ENCODE measurements around the gene CRABP1. TPM values are rescaled to one million over a fixed set of nuclear protein-coding genes. Genes with fewer than 3 reads are reported as not detected.

The CRABP1 gene
- total RNA-seq, 1 donor from 2014 or later = not detected

DNA sequence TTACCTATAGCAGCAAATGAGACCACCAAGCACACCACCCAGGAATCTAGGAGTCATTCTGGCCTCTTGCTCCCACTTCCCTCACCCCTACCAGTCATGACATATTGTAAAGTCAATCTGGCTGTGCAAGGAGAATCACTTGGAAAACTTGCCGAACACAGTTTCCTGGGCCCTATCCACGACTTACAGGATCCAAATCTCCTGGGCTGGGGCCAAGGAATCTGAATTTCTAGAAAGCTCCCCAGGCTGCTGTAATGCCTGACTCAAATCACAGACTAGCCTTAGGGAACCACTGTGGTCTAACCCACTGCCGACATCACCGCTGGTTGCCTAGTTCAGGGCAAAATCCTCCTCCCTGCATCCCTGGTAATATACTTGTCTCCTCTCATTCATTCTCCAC, 4.2 kb upstream of the CRABP1 start:
- FAIRE-seq (no peak), DNase-seq (ENCODE audit: low read depth) (no peak)
- Histone ChIP-seq H3K4me3 (ENCODE audit: low read depth, low read length) (no peak overlapping the region), H3K36me3 (ENCODE audit: control insufficient read depth, insufficient read depth, low read length) (no peaks in the 10 kb centered on the region), H3K27me3 (ENCODE audit: control insufficient read depth, insufficient read depth, low read length) (peaks cover 28% of the 10 kb centered on the region)
- TF ChIP-seq, protein P1, sequence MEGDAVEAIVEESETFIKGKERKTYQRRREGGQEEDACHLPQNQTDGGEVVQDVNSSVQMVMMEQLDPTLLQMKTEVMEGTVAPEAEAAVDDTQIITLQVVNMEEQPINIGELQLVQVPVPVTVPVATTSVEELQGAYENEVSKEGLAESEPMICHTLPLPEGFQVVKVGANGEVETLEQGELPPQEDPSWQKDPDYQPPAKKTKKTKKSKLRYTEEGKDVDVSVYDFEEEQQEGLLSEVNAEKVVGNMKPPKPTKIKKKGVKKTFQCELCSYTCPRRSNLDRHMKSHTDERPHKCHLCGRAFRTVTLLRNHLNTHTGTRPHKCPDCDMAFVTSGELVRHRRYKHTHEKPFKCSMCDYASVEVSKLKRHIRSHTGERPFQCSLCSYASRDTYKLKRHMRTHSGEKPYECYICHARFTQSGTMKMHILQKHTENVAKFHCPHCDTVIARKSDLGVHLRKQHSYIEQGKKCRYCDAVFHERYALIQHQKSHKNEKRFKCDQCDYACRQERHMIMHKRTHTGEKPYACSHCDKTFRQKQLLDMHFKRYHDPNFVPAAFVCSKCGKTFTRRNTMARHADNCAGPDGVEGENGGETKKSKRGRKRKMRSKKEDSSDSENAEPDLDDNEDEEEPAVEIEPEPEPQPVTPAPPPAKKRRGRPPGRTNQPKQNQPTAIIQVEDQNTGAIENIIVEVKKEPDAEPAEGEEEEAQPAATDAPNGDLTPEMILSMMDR (IDR thresholded peaks at IDR 0.05; ENCODE audit: insufficient read depth, low read length, severe bottlenecking) = no peak

DNA sequence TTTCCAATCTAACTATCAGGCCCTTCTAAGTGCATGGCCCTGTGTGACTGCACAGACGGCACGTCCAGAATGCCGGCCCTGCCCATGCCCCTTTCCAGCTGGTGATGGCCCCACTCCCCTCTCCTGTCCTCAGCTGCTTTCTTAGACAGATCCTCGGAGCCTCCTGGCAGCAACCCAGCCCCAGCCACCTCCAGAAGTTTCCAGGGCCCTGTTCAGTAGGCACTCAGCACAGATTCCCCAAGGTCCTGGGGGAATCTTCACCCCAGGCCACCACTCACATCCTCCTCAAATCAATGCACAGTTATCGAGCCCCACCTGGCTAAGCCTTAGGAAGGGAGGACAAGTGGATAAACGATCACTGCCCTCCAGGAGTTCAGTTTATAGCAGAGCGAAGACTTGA, 1.4 kb upstream of the CRABP1 start:
- FAIRE-seq = no peak
- no peak for DNase-seq (ENCODE audit: low read depth)
- peaks cover 32% of the 10 kb centered on the region for H3K27me3 ChIP-seq (ENCODE audit: control insufficient read depth, insufficient read depth, low read length)
- H3K4me3 ChIP-seq (ENCODE audit: low read depth, low read length) = no peak overlapping the region
- H3K36me3 ChIP-seq (ENCODE audit: control insufficient read depth, insufficient read depth, low read length) = no peaks in the 10 kb centered on the region
- TF ChIP-seq, protein P1 (IDR thresholded peaks at IDR 0.05; ENCODE audit: insufficient read depth, low read length, severe bottlenecking) = no peak

DNA sequence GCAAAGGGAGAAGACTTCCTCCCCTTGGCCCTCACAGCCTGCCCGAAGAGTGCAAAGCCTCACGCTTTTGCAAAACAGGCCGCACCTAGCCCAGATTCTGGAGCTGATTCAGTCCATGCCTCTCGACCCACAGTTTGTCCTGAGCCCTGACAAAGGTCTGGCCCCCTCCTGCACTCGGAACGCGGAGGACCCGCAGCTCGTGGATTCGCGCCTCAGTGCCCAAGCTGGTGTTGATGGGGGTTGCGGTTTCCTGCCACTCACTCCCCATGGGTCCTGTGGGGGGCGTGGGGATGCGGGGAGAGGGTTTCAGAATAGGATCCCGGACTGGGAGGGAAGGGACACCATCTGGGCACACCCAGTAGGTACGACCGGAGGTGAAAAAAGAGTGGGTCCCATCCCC, 594 bp upstream of the CRABP1 start:
- Histone ChIP-seq H3K36me3 (ENCODE audit: control insufficient read depth, insufficient read depth, low read length) (no peaks in the 10 kb centered on the region), H3K27me3 (ENCODE audit: control insufficient read depth, insufficient read depth, low read length) (peaks cover 32% of the 10 kb centered on the region), H3K4me3 (ENCODE audit: low read depth, low read length) (no peak overlapping the region)
- TF ChIP-seq, protein P1 (IDR thresholded peaks at IDR 0.05; ENCODE audit: insufficient read depth, low read length, severe bottlenecking) = no peak
- no peak for FAIRE-seq
- DNase-seq (ENCODE audit: low read depth) = no peak

DNA sequence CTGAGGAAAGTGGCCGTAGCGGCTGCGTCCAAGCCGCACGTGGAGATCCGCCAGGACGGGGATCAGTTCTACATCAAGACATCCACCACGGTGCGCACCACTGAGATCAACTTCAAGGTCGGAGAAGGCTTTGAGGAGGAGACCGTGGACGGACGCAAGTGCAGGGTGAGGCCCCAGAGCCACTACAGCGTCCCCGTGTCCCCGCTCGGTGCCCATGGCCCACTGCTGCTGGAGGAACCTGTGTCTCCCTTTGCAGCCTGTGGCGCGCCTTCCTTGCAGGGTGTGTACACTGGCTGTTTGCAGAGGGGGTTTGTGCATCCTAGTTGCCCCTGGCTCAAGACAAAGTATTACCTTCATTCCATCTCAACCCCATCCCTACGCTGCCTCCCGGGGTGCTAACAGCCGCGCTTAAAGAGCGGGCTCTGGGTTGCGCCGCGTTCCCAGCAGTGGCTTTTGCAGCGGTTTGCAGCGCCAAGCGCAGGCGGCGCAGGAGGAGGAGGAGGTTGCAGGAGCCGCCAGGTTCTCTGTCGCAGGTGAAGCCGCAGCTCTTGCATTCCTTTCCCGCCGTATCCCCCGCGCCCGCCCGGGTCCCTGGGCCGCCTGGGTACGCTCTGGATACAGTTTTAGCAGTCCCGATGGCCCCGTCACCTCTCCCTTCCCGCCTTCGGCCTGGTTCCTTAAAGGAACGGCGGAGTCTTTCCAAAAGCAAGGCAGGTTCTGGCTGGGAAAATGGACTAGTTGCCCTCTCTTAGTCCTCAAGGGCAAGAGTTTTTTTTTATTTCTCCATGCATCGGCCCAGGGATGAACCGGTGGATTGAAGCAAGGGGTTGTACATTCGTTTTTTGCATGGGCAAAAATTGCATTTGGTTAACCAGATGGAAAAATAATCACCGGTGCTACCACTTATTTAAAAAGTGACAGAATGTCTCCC, 1.2 kb downstream of the CRABP1 start:
- TF ChIP-seq, protein P1 (IDR thresholded peaks at IDR 0.05; ENCODE audit: insufficient read depth, low read length, severe bottlenecking) = no peak
- no peak for DNase-seq (ENCODE audit: low read depth)
- no peak for FAIRE-seq
- no peaks in the 10 kb centered on the region for H3K36me3 ChIP-seq (ENCODE audit: control insufficient read depth, insufficient read depth, low read length)
- H3K4me3 ChIP-seq (ENCODE audit: low read depth, low read length) = no peak overlapping the region
- H3K27me3 ChIP-seq (ENCODE audit: control insufficient read depth, insufficient read depth, low read length) = peaks cover 26% of the 10 kb centered on the region

DNA sequence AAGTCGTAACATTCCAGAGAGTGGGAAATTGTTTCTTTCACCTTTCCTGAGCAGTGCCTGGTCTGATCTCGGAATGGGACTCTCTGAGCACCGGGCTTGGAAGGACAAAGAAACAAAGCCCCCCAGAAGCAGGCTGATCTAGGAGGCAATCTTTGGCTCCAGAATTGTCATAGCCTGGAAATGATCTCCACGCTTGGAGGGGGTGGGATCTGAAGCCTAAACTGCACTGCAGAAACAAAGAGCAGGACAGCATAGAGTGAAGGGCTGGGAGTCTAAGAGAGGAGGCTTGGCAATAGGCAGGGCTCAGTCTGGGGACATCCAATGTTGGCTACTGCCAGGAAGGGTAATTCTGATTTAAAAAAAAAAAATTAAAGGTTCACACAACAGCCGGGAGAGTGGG, 1.9 kb downstream of the CRABP1 start:
- DNase-seq (ENCODE audit: low read depth) (no peak), FAIRE-seq (no peak)
- Histone ChIP-seq H3K36me3 (ENCODE audit: control insufficient read depth, insufficient read depth, low read length) (no peaks in the 10 kb centered on the region), H3K27me3 (ENCODE audit: control insufficient read depth, insufficient read depth, low read length) (peaks cover 26% of the 10 kb centered on the region), H3K4me3 (ENCODE audit: low read depth, low read length) (no peak overlapping the region)
- TF ChIP-seq, protein P1 (IDR thresholded peaks at IDR 0.05; ENCODE audit: insufficient read depth, low read length, severe bottlenecking) = no peak
